Glutamatergic neuron (in vitro differentiated cells): ENCODE results near the gene STAM. TPM values are rescaled to one million over a fixed set of nuclear protein-coding genes. Genes with fewer than 3 reads are reported as not detected.

Experiments used
- DNase-seq: peaks from one replicate; pipeline ENCODE4 v3.0.0; 2022
- H3K27ac Mint-ChIP-seq: one replicate; pipeline ENCODE4 v1.8.0; 2020; ENCODE audit warnings: mild to moderate bottlenecking, mixed read lengths, inconsistent platforms; ENCODE audit not compliant: unreplicated experiment
- H3K27me3 Mint-ChIP-seq: one replicate; pipeline ENCODE4 v1.8.0; 2020; ENCODE audit warnings: mild to moderate bottlenecking, moderate library complexity, mixed read lengths, inconsistent platforms; ENCODE audit not compliant: unreplicated experiment
- H3K36me3 Mint-ChIP-seq: one replicate; pipeline ENCODE4 v1.8.0; 2020; ENCODE audit warnings: mild to moderate bottlenecking, mixed read lengths, inconsistent platforms; ENCODE audit not compliant: unreplicated experiment
- H3K4me1 Mint-ChIP-seq: one replicate; pipeline ENCODE4 v1.8.0; 2020; ENCODE audit warnings: mild to moderate bottlenecking, low read depth, mixed read lengths, inconsistent platforms; ENCODE audit not compliant: unreplicated experiment
- H3K4me3 Mint-ChIP-seq: one replicate; pipeline ENCODE4 v1.8.0; 2020; ENCODE audit warnings: mild to moderate bottlenecking, mixed read lengths, inconsistent platforms; ENCODE audit not compliant: unreplicated experiment
- H3K9me3 Mint-ChIP-seq: one replicate; pipeline ENCODE4 v1.8.0; 2020; ENCODE audit warnings: mild to moderate bottlenecking, moderate library complexity, mixed read lengths, inconsistent platforms; ENCODE audit not compliant: unreplicated experiment
- CTCF ChIP-seq: fragments of 200-600 bp; sonication (generic); IDR thresholded peaks from one replicate; pipeline ENCODE4 v1.5.0; 2021; ENCODE audit not compliant: partially characterized antibody, unreplicated experiment
- total RNA-seq: library from RNA; stranded (reverse); fragmentation: NEBNext Ultra II Directional; extraction: Animal tissue kit (Norgen Biotek cat#: 25700); gene quantifications from one replicate; pipeline ENCODE4 v1.2.1, GENCODE V29; 2021; ENCODE audit not compliant: unreplicated experiment

Gene STAM
- total RNA-seq, 1 donor from 2014 or later: 81.0 TPM

- Mint-ChIP-seq H3K27ac (no peak overlapping the region), H3K36me3 (no peaks in the 10 kb centered on the region), H3K9me3 (no peaks in the 10 kb centered on the region), H3K4me3 (no peak overlapping the region), H3K27me3 (no peaks in the 10 kb centered on the region), H3K4me1 (no peaks in the 10 kb centered on the region)
- DNase-seq: no peak
- TF ChIP-seq CTCF: no peak
These were observed 36.9 kb upstream of the STAM start for GRCh38 chr10:17607060-17607459.

DNA sequence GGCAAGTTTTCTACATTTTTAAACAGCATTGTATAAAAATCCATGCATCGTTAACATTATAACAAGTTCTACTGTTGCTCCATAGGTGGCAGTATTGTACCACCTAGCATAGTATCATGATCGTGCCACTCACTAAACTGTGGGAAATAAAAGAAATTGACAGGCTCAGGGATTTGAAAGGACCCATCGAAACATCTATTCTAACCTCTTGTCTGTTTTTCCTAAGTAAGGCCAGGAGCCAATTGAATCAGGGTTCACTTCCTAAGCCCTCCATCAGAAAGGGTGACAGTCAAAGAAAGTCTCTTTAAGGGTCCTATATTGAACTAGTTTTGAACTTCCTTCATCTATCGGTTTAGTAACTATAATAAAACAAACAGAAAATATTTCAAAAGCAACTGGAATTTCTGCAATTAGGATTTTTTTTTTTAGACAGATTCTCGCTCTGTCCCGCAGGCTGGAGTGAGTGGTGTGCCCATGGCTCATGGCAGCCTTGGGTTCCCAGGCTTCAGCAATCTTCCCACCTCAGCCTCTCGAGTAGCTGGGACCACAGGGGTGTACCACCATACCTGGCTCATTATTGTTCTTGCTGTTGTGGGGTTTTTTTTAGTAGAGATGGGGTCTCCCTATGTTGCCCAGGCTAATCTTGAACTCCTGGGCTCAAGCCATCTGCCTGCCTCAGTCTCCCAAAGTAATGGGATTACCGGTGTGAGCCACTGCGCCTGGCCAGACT, 36.2 kb upstream of the STAM start:
- TF ChIP-seq CTCF: peak; percentile 83
- H3K27me3 Mint-ChIP-seq: no peaks in the 10 kb centered on the region
- DNase-seq: no peak
- no peaks in the 10 kb centered on the region for H3K36me3 Mint-ChIP-seq
- H3K4me1 Mint-ChIP-seq: no peaks in the 10 kb centered on the region
- no peak overlapping the region for H3K4me3 Mint-ChIP-seq
- no peaks in the 10 kb centered on the region for H3K9me3 Mint-ChIP-seq
- H3K27ac Mint-ChIP-seq: no peak overlapping the region

- DNase-seq: no peak
- no peaks in the 10 kb centered on the region for H3K4me1 Mint-ChIP-seq
- no peak for TF ChIP-seq CTCF
- H3K4me3 Mint-ChIP-seq: no peak overlapping the region
- no peaks in the 10 kb centered on the region for H3K9me3 Mint-ChIP-seq
- H3K27me3 Mint-ChIP-seq: no peaks in the 10 kb centered on the region
- H3K36me3 Mint-ChIP-seq: no peaks in the 10 kb centered on the region
- no peak overlapping the region for H3K27ac Mint-ChIP-seq
These were observed 34.4 kb upstream of the STAM start for GRCh38 chr10:17609523-17610079.

- Mint-ChIP-seq H3K36me3 (no peaks in the 10 kb centered on the region), H3K4me3 (peak overlapping the region; percentile 55), H3K4me1 (no peaks in the 10 kb centered on the region), H3K27ac (no peak overlapping the region), H3K9me3 (peaks cover 3% of the 10 kb centered on the region), H3K27me3 (peaks cover 11% of the 10 kb centered on the region)
- DNase-seq: peak; percentile 63
- no peak for TF ChIP-seq CTCF
These were observed 27.4 kb upstream of the STAM start for GRCh38 chr10:17616403-17617030.
